ENCODE data around the gene AIG1. TPM values are rescaled to one million over a fixed set of nuclear protein-coding genes. Genes with fewer than 3 reads are reported as not detected.

Gene AIG1
- polyA plus RNA-seq, 1 experiment = 65.1 TPM

DNA sequence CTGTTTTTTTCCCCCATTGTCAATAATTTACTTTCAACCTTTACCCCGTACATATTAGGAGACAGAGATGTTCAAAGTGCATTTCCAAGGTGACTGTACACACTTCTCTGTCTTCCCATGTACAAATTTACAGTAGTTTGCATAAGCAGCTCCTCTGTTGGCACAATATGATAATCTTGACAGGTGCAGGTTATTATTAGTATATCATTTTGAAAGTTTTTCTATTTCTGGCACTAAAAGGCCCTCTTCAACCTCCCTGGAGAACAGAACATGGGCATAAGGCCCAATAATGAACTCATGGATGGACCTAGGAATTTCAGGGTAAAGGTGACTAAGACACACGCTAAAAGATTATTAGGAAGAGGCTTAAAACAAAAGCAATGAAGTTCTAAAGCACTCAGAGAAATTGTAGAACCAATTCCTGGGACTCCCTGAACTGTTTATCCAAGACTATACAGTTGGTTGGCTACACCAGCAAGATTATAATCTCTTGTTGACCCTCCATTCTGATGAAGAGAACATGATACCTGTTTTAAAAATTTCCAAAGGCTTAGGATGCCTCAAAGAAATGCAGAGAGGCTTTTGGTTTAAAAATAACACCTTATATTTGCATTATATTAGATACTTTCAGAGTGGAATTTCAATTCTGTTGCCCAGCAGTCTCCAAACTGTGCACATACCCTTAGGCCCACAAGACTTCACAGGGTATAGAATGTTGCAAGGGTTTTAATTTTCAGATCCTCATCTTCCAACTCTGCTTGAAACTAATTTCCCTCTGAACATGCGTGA is 1.1 kb downstream of the AIG1 start:
- H3K27ac ChIP-seq (ENCODE audit: low read depth, low read length) = no peak overlapping the region
- TF ChIP-seq, protein P1, sequence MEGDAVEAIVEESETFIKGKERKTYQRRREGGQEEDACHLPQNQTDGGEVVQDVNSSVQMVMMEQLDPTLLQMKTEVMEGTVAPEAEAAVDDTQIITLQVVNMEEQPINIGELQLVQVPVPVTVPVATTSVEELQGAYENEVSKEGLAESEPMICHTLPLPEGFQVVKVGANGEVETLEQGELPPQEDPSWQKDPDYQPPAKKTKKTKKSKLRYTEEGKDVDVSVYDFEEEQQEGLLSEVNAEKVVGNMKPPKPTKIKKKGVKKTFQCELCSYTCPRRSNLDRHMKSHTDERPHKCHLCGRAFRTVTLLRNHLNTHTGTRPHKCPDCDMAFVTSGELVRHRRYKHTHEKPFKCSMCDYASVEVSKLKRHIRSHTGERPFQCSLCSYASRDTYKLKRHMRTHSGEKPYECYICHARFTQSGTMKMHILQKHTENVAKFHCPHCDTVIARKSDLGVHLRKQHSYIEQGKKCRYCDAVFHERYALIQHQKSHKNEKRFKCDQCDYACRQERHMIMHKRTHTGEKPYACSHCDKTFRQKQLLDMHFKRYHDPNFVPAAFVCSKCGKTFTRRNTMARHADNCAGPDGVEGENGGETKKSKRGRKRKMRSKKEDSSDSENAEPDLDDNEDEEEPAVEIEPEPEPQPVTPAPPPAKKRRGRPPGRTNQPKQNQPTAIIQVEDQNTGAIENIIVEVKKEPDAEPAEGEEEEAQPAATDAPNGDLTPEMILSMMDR (IDR thresholded peaks at IDR 0.05; ENCODE audit: low read depth, low read length) = no peak
- peak overlapping the region; percentile 89 for H3K4me3 ChIP-seq (ENCODE audit: low read depth, low read length)
- CTCF ChIA-PET = no interaction called here
- no peaks in the 10 kb centered on the region for H3K9me3 ChIP-seq (ENCODE audit: control insufficient read depth, insufficient read depth, low read length)
- no peaks in the 10 kb centered on the region for H3K27me3 ChIP-seq (ENCODE audit: control insufficient read depth, insufficient read depth, low read length)
- no peak for DNase-seq (ENCODE audit: low read depth, low spot score)
- POLR2A ChIA-PET = no interaction called here

DNA sequence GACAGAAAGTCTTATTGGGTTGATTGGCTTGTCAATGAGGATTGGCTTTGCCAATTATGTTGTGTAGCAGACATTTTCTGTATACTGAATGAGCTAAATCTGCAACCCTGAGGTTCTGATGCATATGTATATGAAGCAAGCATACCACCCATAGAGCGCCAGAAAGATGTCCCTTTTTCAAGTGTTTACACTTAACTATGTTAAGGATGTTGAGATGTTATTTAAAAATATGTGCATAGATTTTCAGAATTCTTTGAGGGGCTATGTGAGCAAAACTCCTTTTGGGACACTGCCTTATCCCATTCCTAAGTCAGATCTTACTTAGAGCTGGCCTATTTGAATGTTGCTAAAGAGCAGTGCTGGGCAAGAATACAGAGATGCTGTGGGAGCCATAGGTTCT is 1.9 kb downstream of the AIG1 start:
- POLR2A ChIA-PET = no interaction called here
- no peaks in the 10 kb centered on the region for H3K9me3 ChIP-seq (ENCODE audit: control insufficient read depth, insufficient read depth, low read length)
- H3K27ac ChIP-seq (ENCODE audit: low read depth, low read length) = no peak overlapping the region
- DNase-seq (ENCODE audit: low read depth, low spot score) = no peak
- TF ChIP-seq, protein P1 (IDR thresholded peaks at IDR 0.05; ENCODE audit: low read depth, low read length) = no peak
- CTCF ChIA-PET = no interaction called here
- no peak overlapping the region for H3K4me3 ChIP-seq (ENCODE audit: low read depth, low read length)
- no peaks in the 10 kb centered on the region for H3K27me3 ChIP-seq (ENCODE audit: control insufficient read depth, insufficient read depth, low read length)

DNA sequence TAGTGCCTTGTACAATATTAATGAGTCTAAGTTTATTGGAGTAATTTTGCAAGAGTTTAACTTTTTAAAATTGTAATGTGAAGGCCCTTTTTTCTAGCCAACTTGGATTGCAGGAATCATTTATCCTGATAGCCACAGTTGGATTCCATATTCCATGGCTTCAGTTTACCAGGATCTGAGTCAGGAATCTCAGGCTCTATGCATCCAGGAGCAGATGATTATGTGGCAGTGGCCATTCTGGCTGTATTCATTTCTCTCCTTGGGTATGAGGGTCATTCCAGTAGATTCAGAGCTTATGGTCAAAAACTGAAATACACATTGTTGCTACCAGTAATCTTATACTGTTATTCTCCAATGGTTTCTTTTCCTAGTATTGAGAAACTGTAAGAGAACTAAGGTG is 2.9 kb downstream of the AIG1 start:
- ChIA-PET CTCF (interaction anchor here (0.8 kb wide), 1 partner anchor 352 kb away, joined by 3 read pairs; no protein-coding TSS in a partner anchor), POLR2A (no interaction called here)
- TF ChIP-seq, protein P1 (IDR thresholded peaks at IDR 0.05; ENCODE audit: low read depth, low read length) = no peak
- H3K9me3 ChIP-seq (ENCODE audit: control insufficient read depth, insufficient read depth, low read length) = no peaks in the 10 kb centered on the region
- no peak overlapping the region for H3K4me3 ChIP-seq (ENCODE audit: low read depth, low read length)
- no peak for DNase-seq (ENCODE audit: low read depth, low spot score)
- no peaks in the 10 kb centered on the region for H3K27me3 ChIP-seq (ENCODE audit: control insufficient read depth, insufficient read depth, low read length)
- no peak overlapping the region for H3K27ac ChIP-seq (ENCODE audit: low read depth, low read length)

DNA sequence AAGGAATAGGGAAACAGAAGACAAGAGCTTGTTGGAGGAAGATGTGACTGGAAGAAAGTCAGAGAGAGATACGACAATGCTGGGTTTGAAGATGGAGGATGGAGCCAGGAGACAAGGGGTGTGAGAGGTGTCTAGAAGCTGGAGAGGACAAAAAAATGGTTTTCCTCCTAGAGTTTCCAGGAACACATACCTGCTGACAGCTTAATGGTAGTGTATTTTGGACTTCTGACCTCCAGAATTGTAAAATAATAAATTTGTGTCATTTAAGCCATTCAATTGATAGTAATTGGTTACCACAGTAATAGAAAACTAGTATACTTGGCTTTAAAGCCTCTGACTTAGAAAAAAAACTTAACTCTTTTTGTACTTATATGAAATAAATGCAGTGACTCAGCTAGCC is 3.6 kb downstream of the AIG1 start:
- Histone ChIP-seq H3K27ac (ENCODE audit: low read depth, low read length) (no peak overlapping the region), H3K4me3 (ENCODE audit: low read depth, low read length) (no peak overlapping the region), H3K9me3 (ENCODE audit: control insufficient read depth, insufficient read depth, low read length) (no peaks in the 10 kb centered on the region), H3K27me3 (ENCODE audit: control insufficient read depth, insufficient read depth, low read length) (no peaks in the 10 kb centered on the region)
- POLR2A ChIA-PET = no interaction called here
- CTCF ChIA-PET = interaction anchor here (0.7 to 0.8 kb wide), 2 partner anchors 35 to 351 kb away, joined by 3 read pairs; no protein-coding TSS in a partner anchor
- DNase-seq (ENCODE audit: low read depth, low spot score) = no peak
- TF ChIP-seq, protein P1 (IDR thresholded peaks at IDR 0.05; ENCODE audit: low read depth, low read length) = no peak

DNA sequence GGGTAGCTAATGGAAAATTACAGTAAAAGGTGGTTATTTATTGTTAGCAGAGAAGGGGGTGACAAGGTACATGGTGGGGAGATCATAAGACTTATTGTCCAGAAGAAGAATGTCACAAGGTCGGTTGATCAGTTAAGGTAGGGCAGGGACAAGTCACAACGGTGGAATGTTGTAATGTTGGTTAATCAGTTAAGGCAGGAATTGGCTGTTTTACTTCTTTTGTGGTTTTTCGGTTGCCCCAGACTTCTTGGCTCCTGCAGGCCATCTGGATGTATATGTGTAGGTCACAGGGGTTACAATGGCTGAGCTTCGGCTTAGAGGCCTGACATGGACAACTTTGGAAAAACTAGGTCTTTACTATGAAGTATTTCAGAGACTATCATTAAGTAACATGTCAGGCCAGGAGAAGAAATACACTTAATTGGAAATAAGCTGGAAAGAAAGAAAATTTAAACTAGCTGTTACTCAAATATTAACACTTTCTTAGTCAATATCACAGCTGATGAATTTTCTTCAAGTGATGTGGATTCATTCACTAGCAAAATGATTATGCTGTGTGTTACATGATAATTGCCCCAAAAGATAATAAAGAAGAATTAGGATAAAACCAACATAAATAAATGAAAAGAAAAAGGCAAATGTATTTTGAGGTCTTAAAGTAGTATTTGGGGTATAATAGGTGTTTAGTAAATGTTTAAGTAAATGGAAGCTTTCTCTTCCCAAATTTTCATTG is 4.4 kb downstream of the AIG1 start:
- DNase-seq (ENCODE audit: low read depth, low spot score) = no peak
- Histone ChIP-seq H3K27me3 (ENCODE audit: control insufficient read depth, insufficient read depth, low read length) (no peaks in the 10 kb centered on the region), H3K4me3 (ENCODE audit: low read depth, low read length) (no peak overlapping the region), H3K9me3 (ENCODE audit: control insufficient read depth, insufficient read depth, low read length) (no peaks in the 10 kb centered on the region), H3K27ac (ENCODE audit: low read depth, low read length) (no peak overlapping the region)
- CTCF ChIA-PET = interaction anchor here (0.7 kb wide), 1 partner anchor 9 kb away, joined by 3 read pairs; no protein-coding TSS in a partner anchor
- TF ChIP-seq, protein P1 (IDR thresholded peaks at IDR 0.05; ENCODE audit: low read depth, low read length) = no peak
- POLR2A ChIA-PET = no interaction called here

Measured in AG04450 (cell line).